Stimulated activated CD4-positive, alpha-beta T cell treated with anti-CD3 and anti-CD28 coated beads, Interleukin-2, amount 100 ng/mL, for 4 hours (primary cell): Measurements from ENCODE around the gene KCNAB1.

Experiments
- DNase-seq: peaks from one replicate; pipeline ENCODE4 v3.0.0-alpha.2; 2020; ENCODE audit warnings: low read depth

Gene KCNAB1

DNA sequence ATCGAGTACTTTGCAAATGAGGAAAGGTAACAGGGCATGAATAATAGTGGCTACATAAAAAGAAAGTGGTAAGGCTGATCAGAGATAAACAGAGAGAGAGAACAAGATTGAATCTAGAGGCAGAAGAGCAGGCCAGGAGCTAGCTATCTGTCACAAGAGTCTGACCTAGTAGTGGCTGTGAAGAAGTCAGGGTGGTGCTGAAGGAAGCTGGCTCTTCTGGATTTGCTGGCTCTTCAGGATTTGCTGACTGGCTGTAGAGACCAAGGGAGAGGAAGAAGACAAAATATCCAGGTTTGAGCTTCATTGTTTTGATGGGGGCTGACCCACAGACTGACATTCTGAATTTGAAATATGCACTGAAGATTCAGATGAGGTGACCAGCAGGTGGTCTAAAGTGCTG lies 292.2 kb downstream of the KCNAB1 start:
- DNase-seq = no peak

DNA sequence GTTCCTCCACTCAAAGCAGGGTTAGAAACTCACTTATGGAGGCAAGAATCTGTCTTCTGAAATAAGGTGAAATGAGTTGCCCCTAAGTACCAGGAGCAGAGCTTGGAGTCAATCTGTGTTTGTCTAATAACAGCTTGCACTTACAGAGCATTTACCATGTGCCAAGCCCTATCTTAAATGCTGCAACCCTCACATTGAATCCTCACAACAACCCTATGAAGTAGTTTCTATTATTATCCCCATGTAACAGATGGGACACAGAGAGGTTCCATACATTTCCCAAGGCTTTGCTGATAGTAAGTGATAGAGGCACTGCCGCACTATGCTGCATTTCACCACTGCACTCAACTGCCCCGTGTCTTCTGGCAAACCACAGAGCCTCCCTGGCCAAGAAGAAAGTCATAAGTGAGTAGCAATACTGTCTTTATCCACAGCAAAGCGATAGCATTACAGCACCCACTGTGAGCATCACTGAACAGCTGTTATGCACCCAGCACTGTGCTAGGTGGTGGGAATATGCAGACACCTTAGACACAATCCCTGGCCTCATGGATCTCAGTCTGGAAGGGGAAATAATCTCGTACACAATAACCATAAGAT lies 293.0 kb downstream of the KCNAB1 start:
- no peak for DNase-seq

GRCh38 chr3:156416846-156417558 lies 296.6 kb downstream of the KCNAB1 start:
- DNase-seq = no peak

- no peak for DNase-seq
Measured at GRCh38 chr3:156417559-156418132, 297.3 kb downstream of the KCNAB1 start.

GRCh38 chr3:156418428-156418827 lies 298.1 kb downstream of the KCNAB1 start:
- no peak for DNase-seq

DNA sequence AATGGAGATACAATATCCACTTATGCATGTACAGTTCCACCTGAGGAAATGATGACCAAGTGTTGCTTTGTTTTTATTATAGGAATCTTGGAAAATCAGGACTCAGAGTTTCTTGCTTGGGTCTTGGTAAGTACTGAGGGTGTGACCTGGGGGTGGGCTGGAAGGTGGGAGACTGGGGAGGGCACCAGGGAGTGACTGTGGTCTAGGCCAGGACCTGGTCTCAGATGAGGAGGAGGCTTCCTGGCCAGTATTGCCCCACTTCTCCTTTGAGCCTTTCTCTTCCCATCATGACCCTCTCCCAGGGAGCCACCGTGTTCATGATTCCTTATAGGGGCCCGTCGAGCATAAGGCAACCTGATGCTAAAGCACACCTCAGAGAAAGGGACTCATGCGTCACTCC lies 301.2 kb downstream of the KCNAB1 start:
- DNase-seq = no peak

- DNase-seq = no peak
Measured at GRCh38 chr3:156424758-156425157, 304.4 kb downstream of the KCNAB1 start.

DNA sequence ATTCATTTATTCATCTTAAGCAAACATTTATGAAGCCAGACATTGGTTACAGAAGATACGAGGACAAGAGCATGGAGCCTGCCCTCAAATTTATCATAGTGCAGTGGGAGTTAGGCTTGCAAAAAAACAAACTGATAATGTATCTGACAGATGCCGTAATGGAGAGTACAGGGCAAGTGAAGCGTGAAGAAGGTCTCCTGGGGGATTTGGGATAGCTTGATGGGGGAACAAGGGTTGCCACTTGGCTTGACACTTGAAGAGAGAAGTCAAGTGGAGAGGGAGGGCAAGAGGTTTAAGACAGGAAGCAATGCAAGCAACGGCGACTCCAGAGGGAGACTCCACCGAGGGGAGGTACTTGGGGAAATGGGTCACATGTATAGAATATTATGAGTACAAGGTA lies 305.3 kb downstream of the KCNAB1 start:
- no peak for DNase-seq

DNA sequence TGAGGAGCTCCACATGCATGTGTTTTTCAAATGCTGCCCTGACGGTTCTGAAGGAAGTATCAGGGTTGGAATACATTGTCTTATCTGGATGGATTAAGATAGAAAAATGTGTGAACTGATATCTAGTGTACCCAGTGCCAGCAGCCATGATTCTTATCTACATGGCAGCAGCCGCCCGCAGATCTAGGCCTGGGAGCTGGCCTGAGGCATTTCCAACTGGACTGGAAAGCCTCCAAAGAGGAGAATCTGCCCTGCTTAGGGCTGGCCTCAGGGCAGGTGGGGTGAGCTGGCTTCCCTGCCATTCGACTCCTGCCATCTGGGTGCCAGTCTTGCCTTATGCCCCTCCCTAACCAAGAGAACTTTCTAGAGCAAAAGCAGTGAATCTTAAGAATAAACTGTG lies 308.7 kb downstream of the KCNAB1 start:
- DNase-seq = no peak

DNA sequence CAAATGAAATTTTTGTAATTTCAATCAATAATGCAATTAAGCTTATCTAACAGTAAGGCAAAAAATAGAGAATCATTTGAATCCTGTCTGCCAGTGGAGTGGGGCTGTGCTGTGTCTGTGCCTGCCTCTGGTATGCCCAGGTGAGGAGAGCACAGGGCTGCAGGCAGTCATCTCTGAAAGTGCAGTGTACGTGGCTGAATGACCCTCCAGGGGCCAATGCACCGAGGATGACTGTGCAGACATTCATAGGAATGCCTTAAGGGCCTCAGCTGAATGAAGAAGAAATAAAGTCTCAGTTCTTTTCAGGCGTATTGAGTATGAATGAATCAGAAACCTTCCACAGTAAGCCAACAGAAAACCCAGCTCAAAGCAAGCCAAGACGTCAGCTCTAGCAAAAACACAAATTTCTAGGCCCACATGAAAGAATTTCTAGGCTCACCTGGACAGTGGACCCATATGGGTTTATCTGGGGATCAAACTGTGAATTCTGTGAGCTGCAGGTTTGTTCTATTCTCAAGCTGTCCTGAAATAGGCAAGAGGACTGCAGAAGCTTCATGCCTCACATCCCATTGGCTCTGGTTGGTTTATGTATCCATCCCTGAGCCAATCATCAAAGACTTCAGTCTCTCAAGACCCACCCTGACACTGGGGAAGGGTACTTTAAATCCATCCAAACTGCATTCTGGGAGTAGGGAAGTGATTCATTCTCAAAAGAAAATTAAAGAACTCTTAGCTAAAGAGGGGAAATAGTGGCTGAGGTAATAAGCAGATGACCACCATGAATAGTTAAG lies 311.2 kb downstream of the KCNAB1 start:
- no peak for DNase-seq

DNA sequence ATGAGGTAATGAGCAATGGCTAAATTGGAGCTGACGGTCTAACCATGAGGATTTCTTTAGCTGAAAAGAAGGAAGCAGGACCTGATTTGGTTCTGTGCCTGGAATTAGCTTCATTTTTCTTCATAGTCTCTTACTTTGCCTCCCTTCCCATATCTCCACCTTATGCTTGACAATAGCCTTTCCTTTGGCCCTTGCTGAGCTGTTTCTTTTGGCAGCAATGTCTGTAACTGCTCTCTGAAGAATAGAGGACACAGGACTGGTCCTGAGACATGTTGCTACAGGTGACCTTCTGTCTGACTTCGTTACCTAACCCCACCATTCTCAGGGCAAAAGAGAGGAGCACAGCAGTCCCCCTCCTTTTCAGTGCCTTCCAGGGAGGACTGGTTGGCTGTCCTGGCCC lies 312.2 kb downstream of the KCNAB1 start:
- no peak for DNase-seq

DNA sequence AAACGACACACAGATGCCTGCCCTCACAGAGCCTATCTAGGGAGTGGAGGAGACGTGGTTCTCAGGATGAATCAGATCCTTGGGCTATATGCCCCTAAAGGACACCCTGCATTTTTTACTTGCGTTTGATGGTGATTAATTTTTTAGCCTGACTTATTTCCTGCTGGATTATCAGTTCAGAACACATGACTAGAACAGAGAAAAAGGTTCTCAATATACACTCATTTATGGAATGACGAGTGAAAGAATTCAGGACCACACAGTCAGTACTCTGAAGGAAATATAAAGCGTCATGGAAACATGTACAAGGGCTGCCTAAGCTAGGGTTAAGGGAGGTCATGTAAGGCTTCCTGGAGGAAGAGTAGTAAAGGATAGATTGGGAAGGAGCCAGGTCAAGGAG lies 312.8 kb downstream of the KCNAB1 start:
- DNase-seq = no peak

DNA sequence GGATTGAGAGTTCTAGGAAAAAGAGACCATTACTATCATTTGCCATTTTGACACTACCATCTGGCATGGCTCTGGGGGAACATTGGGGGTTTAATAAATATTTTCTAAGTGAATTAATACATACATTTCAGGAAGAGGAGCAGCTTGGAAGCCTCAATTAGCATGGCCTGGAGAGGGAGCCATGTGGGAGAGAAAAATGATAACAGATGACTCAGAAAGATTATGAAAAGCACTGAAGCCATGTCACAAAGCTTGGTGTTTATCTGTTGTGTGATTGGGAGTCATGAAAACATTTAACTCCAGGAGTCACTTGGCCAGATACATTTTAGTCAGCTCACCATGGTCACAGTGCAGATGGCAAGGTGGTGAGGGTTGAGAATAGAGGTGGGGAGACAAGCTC lies 313.5 kb downstream of the KCNAB1 start:
- DNase-seq = no peak

DNA sequence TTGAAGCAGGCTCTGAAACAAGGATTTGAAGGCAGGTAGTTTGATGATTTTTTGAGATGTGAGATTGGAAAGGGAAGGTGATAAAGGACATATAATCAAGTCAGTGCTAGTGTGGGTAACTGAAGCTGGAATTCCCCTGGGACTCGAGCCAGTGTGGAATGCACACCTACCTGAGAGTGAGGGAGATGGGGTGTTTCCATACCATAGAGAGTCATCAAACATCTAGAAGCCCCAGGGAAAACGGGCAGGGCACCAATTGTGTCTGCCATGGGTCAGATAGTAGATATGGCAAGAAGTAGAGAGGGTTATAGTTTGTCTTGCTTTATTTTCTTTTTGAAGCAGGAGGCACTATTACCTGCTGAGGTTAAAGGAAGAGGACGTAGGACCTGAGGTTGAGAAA lies 314.5 kb downstream of the KCNAB1 start:
- DNase-seq = no peak

DNA sequence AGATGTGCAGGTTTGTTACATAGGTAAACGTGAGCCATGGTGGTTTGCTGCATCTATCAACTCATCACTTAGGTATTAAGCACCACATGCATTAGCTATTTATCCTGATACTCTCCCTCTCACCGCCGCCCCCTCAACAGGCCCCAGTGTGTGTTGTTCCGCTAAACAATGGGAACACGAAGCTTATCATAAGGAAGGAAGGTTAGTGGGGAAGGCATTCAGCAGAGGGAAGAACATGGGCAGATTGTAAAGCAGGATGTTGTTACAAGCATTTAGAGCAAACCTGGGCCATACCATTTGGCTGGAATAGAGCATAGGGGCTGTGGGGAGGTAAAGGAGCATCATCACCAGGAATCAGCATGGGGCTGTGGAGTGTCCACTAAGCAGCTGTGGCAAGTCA lies 322.7 kb downstream of the KCNAB1 start:
- no peak for DNase-seq

GRCh38 chr3:156445117-156446090 lies 325.0 kb downstream of the KCNAB1 start:
- no peak for DNase-seq

DNA sequence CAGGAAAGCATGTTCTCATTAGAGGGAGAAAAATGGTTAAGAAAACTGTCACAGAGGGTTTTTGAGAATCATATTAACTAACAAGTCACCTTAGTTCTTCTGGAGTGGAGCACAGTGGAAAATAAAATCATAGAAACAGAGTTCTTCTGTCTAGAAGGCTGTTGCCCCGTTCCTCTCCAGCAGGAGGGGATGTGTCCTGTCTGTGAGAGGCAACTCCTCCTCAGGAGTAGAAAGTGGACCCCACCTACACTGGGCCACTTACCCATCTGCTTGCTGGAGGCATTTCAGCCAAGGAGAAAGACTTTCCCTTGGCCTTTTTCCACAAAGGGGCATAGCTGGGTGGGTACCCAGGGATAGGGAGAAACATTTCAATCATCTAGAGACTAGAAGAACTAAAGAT lies 327.9 kb downstream of the KCNAB1 start:
- no peak for DNase-seq

- no peak for DNase-seq
Measured at GRCh38 chr3:156449710-156450574, 329.6 kb downstream of the KCNAB1 start.

GRCh38 chr3:156455839-156456238 lies 335.5 kb downstream of the KCNAB1 start:
- DNase-seq = no peak

GRCh38 chr3:156456771-156457224 lies 336.4 kb downstream of the KCNAB1 start:
- DNase-seq = no peak

DNA sequence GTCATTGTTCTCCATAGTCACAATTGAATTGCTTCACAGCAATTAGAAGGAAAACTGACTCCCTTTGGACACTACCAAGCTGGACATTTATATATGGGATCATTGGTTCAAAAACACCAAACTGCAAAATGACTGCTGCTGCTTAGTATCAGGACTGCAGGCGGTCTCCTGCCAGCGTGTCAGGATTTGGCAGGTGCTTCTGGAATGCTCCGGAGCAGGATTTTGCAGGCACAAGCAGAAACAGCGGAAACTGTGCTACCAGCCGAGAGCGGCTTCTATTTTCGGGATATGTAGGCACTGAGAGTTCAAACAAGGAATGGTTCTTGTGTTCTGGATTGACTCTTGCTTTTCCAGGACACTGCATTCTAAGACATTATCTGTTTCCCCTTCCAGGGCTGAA lies 339.1 kb downstream of the KCNAB1 start:
- DNase-seq = no peak
